ENCODE measurements around the gene ABCC3. TPM values are rescaled to one million over a fixed set of nuclear protein-coding genes. Genes with fewer than 3 reads are reported as not detected.

ABCC3 gene
- total and polyA plus RNA-seq, 8 donors: 13.6 to 1,043 (median 188) TPM

DNA sequence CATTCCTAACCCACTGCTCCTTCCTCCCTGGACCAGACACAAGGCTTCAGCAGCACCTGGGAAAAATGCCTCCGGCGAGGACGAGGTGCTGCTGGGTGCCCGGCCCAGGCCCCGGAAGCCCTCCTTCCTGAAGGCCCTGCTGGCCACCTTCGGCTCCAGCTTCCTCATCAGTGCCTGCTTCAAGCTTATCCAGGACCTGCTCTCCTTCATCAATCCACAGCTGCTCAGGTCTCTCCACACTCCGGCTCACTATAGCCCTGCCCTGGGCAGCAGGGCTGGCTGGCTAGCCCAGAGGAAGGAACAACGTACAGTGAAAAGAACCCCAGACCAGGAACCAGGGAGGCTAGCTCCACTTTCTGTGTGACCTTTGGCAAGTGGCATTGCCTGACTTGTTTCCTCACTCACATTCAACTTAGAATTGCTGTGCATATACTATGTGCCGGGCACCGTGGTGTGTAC, 26.2 kb downstream of the ABCC3 start:
- no peak for DNase-seq
- Histone ChIP-seq H3K27ac (peak overlapping the region; percentile 69 to 91 (median 81)), H3K4me3 (no peak overlapping the region), H3K27me3 (no peaks in the 10 kb centered on the region), H3K36me3 (peaks cover 0 to 34% (median 0%) of the 10 kb centered on the region in 4 donors), H3K9me3 (no peaks in the 10 kb centered on the region), H3K4me1 (peaks cover 37 to 58% (median 41%) of the 10 kb centered on the region in 4 donors)
- intact Hi-C loops (cut with DNase I; ENCODE audit: low total_unique reads): no loop called here
- TF ChIP-seq EP300 (IDR thresholded peaks at IDR 0.05) (no peak), POLR2AphosphoS5 (IDR thresholded peaks at IDR 0.05) (no peak), POLR2A (IDR thresholded peaks at IDR 0.05) (no peak)
- TF ChIP-seq, protein P1, sequence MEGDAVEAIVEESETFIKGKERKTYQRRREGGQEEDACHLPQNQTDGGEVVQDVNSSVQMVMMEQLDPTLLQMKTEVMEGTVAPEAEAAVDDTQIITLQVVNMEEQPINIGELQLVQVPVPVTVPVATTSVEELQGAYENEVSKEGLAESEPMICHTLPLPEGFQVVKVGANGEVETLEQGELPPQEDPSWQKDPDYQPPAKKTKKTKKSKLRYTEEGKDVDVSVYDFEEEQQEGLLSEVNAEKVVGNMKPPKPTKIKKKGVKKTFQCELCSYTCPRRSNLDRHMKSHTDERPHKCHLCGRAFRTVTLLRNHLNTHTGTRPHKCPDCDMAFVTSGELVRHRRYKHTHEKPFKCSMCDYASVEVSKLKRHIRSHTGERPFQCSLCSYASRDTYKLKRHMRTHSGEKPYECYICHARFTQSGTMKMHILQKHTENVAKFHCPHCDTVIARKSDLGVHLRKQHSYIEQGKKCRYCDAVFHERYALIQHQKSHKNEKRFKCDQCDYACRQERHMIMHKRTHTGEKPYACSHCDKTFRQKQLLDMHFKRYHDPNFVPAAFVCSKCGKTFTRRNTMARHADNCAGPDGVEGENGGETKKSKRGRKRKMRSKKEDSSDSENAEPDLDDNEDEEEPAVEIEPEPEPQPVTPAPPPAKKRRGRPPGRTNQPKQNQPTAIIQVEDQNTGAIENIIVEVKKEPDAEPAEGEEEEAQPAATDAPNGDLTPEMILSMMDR (IDR thresholded peaks at IDR 0.05): no peak
- WGBS, 5 donors: 49 to 75% (median 67%) methylated on average over 9 to 10 of the region's 10 CpGs

DNA sequence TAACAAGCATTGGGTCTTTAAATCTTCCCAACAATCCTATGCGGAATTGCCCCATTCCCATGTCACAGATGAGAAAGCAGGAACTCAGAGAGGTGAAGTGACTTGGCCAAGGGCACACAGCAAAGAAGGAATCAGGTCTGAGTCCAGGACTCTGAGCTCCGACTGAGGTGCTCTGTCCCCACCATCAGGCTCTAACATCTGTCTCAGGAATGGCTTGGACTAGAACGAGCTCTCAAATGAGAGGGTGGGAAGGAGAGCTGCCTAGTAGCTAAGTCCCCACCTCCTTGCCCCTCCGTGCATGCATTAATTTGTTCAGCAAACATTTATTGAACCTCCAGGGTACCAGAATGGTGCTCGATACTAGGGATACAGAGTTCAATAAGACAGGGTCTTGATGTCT, 26.7 kb downstream of the ABCC3 start:
- peak overlapping the region; percentile 69 to 91 (median 81) for H3K27ac ChIP-seq

DNA sequence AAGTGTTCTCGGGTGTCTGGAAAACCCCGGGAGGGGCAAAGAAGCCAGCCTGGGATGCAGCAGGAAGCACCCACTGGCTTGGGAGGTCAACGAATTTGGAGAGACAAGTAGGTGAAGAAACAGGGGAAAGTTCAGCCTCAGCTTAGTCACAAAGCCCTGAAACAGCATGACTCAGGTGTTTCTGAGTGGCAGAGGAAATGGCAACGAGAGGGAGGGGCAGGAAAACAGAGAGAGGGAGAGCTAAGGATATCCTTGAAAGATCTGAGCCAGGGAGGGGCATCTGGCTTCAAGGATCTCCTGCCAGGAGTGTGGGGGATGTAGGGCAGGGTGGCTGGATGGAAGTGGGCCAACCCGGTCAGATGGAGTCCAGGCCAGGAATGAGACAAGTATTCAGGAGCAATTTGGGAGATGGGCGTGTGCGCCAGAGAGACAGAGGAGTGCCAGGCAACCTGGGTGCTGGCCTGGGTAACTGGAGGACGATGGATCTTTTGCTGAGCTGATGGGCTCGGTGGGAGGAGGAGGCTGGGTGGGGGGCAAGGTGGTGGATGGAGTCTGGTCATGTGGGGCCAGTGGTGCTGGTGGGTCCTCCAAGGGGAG, 27.2 kb downstream of the ABCC3 start:
- no peaks in the 10 kb centered on the region for H3K27me3 ChIP-seq
- intact Hi-C loops (cut with DNase I; ENCODE audit: low total_unique reads): no loop called here
- H3K36me3 ChIP-seq: peaks cover 0 to 25% (median 0%) of the 10 kb centered on the region in 4 donors
- peaks cover 37 to 57% (median 41%) of the 10 kb centered on the region in 4 donors for H3K4me1 ChIP-seq
- H3K4me3 ChIP-seq: no peak overlapping the region
- TF ChIP-seq POLR2AphosphoS5 (IDR thresholded peaks at IDR 0.05) (peak; percentile 61 to 96 (median 83)), EP300 (IDR thresholded peaks at IDR 0.05) (peak; percentile 62)
- TF ChIP-seq, protein P1 (IDR thresholded peaks at IDR 0.05): no peak
- no peaks in the 10 kb centered on the region for H3K9me3 ChIP-seq
- peak overlapping the region; percentile 69 to 91 (median 81) for H3K27ac ChIP-seq
- WGBS, 5 donors: 36 to 45% (median 39%) methylated on average over 9 of the region's 9 CpGs
- DNase-seq: peak; percentile 77 to 90

More for the DNA sequence above, 26.7 kb downstream of the ABCC3 start:
- no peak overlapping the region for H3K4me3 ChIP-seq
- 60 to 75% (median 68%) methylated on average over 5 of the region's 5 CpGs for WGBS, 5 donors
- H3K36me3 ChIP-seq: peaks cover 0 to 30% (median 0%) of the 10 kb centered on the region in 4 donors
- TF ChIP-seq POLR2A (IDR thresholded peaks at IDR 0.05) (no peak), EP300 (IDR thresholded peaks at IDR 0.05) (no peak), POLR2AphosphoS5 (IDR thresholded peaks at IDR 0.05) (no peak)
- TF ChIP-seq, protein P1 (IDR thresholded peaks at IDR 0.05): no peak
- intact Hi-C loops (cut with DNase I; ENCODE audit: low total_unique reads): no loop called here
- peaks cover 37 to 58% (median 41%) of the 10 kb centered on the region in 4 donors for H3K4me1 ChIP-seq
- H3K9me3 ChIP-seq: no peaks in the 10 kb centered on the region
- no peak for DNase-seq
- no peaks in the 10 kb centered on the region for H3K27me3 ChIP-seq

DNA sequence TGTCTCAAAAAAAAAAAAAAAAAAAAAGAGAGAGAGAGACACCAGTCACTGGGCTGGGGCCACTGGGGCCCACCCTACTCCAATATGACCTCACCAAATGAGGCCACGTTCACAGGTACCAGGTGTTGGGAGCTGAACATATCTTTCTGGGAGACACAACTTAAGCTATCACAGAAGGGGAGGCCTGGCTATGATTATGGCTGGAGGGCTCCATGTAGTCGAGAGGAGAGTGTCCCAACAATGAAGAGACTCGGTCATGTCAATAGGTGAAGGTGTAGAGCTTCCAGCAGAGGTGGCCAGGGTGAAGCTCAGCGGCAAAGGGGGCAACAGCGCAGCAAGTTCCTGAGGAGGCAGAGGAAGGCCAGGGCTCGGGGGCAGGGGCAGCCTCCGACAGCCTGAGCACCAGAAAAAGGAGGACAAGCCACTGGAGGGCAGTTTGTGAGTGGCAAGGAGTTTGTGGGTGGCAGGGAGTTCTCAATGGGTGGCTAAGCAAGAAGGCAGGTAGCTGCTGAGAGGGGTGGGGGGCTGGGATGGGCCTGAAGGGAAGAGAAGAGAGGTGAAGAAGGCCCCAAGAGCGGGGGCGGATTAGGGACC, 28.0 kb downstream of the ABCC3 start:
- intact Hi-C loops (cut with DNase I; ENCODE audit: low total_unique reads): no loop called here
- WGBS, 5 donors: 91 to 96% (median 94%) methylated on average over 9 of the region's 9 CpGs
- Histone ChIP-seq H3K27ac (peak overlapping the region in 4 of 5 donors; percentile 78 to 91 (median 82)), H3K36me3 (peaks cover 0 to 23% (median 0%) of the 10 kb centered on the region in 4 donors), H3K27me3 (no peaks in the 10 kb centered on the region), H3K4me3 (no peak overlapping the region), H3K4me1 (peaks cover 37 to 54% (median 41%) of the 10 kb centered on the region in 4 donors), H3K9me3 (no peaks in the 10 kb centered on the region)
- TF ChIP-seq, protein P1 (IDR thresholded peaks at IDR 0.05): no peak
- TF ChIP-seq POLR2A (IDR thresholded peaks at IDR 0.05) (no peak), POLR2AphosphoS5 (IDR thresholded peaks at IDR 0.05) (no peak), EP300 (IDR thresholded peaks at IDR 0.05) (no peak)
- DNase-seq: no peak

Measured in stomach (tissue), 9 donors.